HL-60 (cell line): ENCODE results near the gene LAMA2.

Experiments used
- DNase-seq, 2 experiments: peaks; one replicate each; pipeline ENCODE4 v3.0.0-alpha.2; 2010 to 2020; ENCODE audit warnings: low read depth in 1 of 2, low spot score in 1 of 2
- H3K27ac ChIP-seq: fragments of 250-450 bp; sonication (Bioruptor Pico); replicated peaks from 2 replicates; pipeline ENCODE4 v1.5.1; 2020; ENCODE audit warnings: mild to moderate bottlenecking, moderate library complexity
- H3K27me3 ChIP-seq: fragments of 250-450 bp; sonication (Bioruptor Pico); 2 replicates; pipeline ENCODE4 v1.5.1; 2021; ENCODE audit warnings: mild to moderate bottlenecking, moderate library complexity; ENCODE audit not compliant: insufficient read depth, poor library complexity, severe bottlenecking
- H3K4me3 ChIP-seq: replicated peaks from 2 replicates; pipeline ENCODE4 v1.5.1; 2011; ENCODE audit warnings: mild to moderate bottlenecking, control low read depth, low read length; ENCODE audit not compliant: insufficient read depth
- CTCF ChIP-seq: IDR thresholded peaks from one replicate; pipeline ENCODE4 v1.5.1; 2011; ENCODE audit warnings: low read length, control low read depth, inconsistent platforms; ENCODE audit not compliant: insufficient read depth
- GABPA ChIP-seq: IDR thresholded peaks from 2 replicates; pipeline ENCODE4 v1.6.1; 2012; ENCODE audit warnings: low read depth
- POLR2AphosphoS5 ChIP-seq: IDR thresholded peaks from 2 replicates; pipeline ENCODE4 v1.6.1; 2012; ENCODE audit warnings: low read depth
- REST ChIP-seq: IDR thresholded peaks from 2 replicates; pipeline ENCODE4 v1.6.1; 2012; ENCODE audit warnings: low read depth; ENCODE audit not compliant: insufficient replicate concordance
- SPI1 ChIP-seq: IDR thresholded peaks from 2 replicates; pipeline ENCODE4 v1.6.1; 2012; ENCODE audit warnings: low read depth, mild to moderate bottlenecking, borderline replicate concordance

The LAMA2 gene

GRCh38 chr6:129184808-129185366 lies 301.9 kb downstream of the LAMA2 start:
- Histone ChIP-seq H3K27me3 (no peaks in the 10 kb centered on the region), H3K4me3 (no peak overlapping the region), H3K27ac (no peak overlapping the region)
- DNase-seq = no peak
- TF ChIP-seq POLR2AphosphoS5 (no peak), SPI1 (no peak), CTCF (no peak), REST (no peak), GABPA (no peak)

- DNase-seq = no peak
- H3K4me3 ChIP-seq = no peak overlapping the region
- TF ChIP-seq CTCF (no peak), SPI1 (no peak), GABPA (no peak), POLR2AphosphoS5 (no peak), REST (no peak)
These were observed 304.1 kb downstream of the LAMA2 start for GRCh38 chr6:129186988-129187387.

GRCh38 chr6:129188306-129188705 lies 305.4 kb downstream of the LAMA2 start:
- Histone ChIP-seq H3K27ac (no peak overlapping the region), H3K27me3 (no peaks in the 10 kb centered on the region), H3K4me3 (no peak overlapping the region)
- TF ChIP-seq CTCF (no peak), SPI1 (no peak), GABPA (no peak), REST (no peak), POLR2AphosphoS5 (no peak)
- DNase-seq = no peak

More at GRCh38 chr6:129186988-129187387, 304.1 kb downstream of the LAMA2 start:
- H3K27me3 ChIP-seq = no peaks in the 10 kb centered on the region
- H3K27ac ChIP-seq = no peak overlapping the region
